ENCODE data around the gene FOXD4L3.
"Not testable (repeated sequence)": the region's sequence is repeated elsewhere in the genome, so short reads cannot be mapped to it uniquely, and the experiment has no call there.

DNA sequence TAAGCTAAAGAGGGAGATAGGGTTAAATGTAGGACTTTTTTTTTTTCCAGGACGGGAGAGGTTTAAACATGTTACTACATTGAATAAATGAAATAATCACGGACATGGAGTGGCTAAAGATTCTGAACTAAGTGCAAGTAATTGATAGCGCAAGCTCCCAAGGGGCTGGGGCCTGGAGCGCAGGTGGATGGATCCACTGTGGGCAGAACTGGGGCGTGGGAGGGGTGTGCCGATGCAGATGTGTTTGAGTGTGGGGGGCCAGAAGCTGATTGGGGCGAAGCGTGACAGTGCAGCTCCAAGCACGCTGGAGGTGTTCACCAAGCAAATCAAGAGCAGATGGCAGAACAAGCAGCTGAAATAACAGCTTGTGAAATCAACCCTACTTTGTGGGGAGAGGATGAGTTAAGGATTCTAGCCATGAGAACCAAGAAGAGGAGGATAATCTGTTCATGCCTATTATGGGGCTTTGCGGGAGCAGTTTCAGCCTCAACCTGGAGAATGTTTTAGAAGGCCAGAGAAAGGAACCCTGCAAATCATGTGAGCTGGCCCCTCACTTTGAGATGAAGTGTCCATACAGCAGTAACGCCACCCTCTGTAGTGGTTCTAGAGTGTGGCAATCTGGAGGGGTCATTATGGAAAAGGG is 28.0 kb downstream of the FOXD4L3 start:
- TF ChIP-seq POLR2A (IDR thresholded peaks at IDR 0.05); POLR2AphosphoS5 (IDR thresholded peaks at IDR 0.05; ENCODE audit: insufficient read depth in 1 of 2, low read depth in 1 of 2): not testable (repeated sequence)
- TF ChIP-seq, protein P1, sequence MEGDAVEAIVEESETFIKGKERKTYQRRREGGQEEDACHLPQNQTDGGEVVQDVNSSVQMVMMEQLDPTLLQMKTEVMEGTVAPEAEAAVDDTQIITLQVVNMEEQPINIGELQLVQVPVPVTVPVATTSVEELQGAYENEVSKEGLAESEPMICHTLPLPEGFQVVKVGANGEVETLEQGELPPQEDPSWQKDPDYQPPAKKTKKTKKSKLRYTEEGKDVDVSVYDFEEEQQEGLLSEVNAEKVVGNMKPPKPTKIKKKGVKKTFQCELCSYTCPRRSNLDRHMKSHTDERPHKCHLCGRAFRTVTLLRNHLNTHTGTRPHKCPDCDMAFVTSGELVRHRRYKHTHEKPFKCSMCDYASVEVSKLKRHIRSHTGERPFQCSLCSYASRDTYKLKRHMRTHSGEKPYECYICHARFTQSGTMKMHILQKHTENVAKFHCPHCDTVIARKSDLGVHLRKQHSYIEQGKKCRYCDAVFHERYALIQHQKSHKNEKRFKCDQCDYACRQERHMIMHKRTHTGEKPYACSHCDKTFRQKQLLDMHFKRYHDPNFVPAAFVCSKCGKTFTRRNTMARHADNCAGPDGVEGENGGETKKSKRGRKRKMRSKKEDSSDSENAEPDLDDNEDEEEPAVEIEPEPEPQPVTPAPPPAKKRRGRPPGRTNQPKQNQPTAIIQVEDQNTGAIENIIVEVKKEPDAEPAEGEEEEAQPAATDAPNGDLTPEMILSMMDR (IDR thresholded peaks at IDR 0.05) = not testable (repeated sequence)
